Stimulated activated CD8-positive, alpha-beta memory T cell treated with anti-CD3 and anti-CD28 coated beads, Interleukin-12 subunit alpha, Interleukin-12 subunit beta, amount 100 ng/mL, for 24 hours (primary cell): Measurements from ENCODE around the gene NAA40.

Experiments
- DNase-seq: peaks from one replicate; pipeline ENCODE4 v3.0.0-alpha.2; 2020; ENCODE audit errors: extremely low read depth

The NAA40 gene

GRCh38 chr11:63938479-63939396 is at the start of gene NAA40:
NAA40 (plus strand) TSS chr11:63939002; CDS start chr11:63939097, 95 bp downstream.
- peak; percentile 91 for DNase-seq

- no peak for DNase-seq
Measured at GRCh38 chr11:63889344-63889743, 49.5 kb upstream of the NAA40 start.

- no peak for DNase-seq
Measured at GRCh38 chr11:63890368-63890767, 48.4 kb upstream of the NAA40 start.

GRCh38 chr11:63892228-63892627 is 46.6 kb upstream of the NAA40 start:
- DNase-seq, result no peak

- no peak for DNase-seq
Measured at GRCh38 chr11:63893355-63893754, 45.4 kb upstream of the NAA40 start.

GRCh38 chr11:63896071-63896470 is 42.7 kb upstream of the NAA40 start:
- DNase-seq, result no peak

GRCh38 chr11:63897459-63898146 is 41.2 kb upstream of the NAA40 start:
- no peak for DNase-seq

GRCh38 chr11:63901660-63902059 is 37.1 kb upstream of the NAA40 start:
- DNase-seq, result no peak

GRCh38 chr11:63903884-63904283 is 34.9 kb upstream of the NAA40 start:
- no peak for DNase-seq

GRCh38 chr11:63904743-63905142 is 34.1 kb upstream of the NAA40 start:
- DNase-seq, result no peak

- DNase-seq, result no peak
Measured at GRCh38 chr11:63905179-63905578, 33.6 kb upstream of the NAA40 start.

GRCh38 chr11:63906087-63906486 is 32.7 kb upstream of the NAA40 start:
- no peak for DNase-seq

- no peak for DNase-seq
Measured at GRCh38 chr11:63906585-63906984, 32.2 kb upstream of the NAA40 start.

GRCh38 chr11:63907063-63907462 is 31.7 kb upstream of the NAA40 start:
- DNase-seq, result no peak

- DNase-seq, result no peak
Measured at GRCh38 chr11:63907808-63908530, 30.8 kb upstream of the NAA40 start.

GRCh38 chr11:63908631-63909401 is 30.0 kb upstream of the NAA40 start:
- no peak for DNase-seq

GRCh38 chr11:63909591-63910506 is 29.0 kb upstream of the NAA40 start:
- no peak for DNase-seq

- no peak for DNase-seq
Measured at GRCh38 chr11:63910675-63911074, 28.1 kb upstream of the NAA40 start.

GRCh38 chr11:63911440-63911839 is 27.4 kb upstream of the NAA40 start:
- no peak for DNase-seq

GRCh38 chr11:63911876-63912275 is 26.9 kb upstream of the NAA40 start:
- DNase-seq, result no peak
